ENCODE measurements around the gene ZNF644.
"Not testable (repeated sequence)": the region's sequence is repeated elsewhere in the genome, so short reads cannot be mapped to it uniquely, and the experiment has no call there.

The ZNF644 gene

DNA sequence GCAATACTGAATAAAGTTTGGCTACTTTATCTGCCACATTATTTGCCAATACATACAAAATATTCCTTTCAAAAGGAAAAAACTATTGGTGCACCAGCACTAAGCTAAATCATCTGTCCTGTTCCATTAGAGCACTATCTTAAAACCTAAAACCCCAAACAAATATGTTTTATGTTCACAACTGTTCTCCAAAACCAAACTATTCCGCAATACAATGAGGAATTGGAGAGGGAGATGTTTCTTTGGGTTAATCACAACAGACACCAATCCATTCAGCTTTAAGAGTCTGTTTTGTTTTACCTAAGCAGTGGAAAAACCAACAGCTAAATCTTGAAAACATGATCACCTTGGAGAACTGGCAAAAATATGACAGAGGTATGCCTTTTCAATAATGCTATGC lies 85.1 kb downstream of the ZNF644 start:
- TF ChIP-seq EZH2phosphoT487 (IDR thresholded peaks at IDR 0.05; ENCODE audit: borderline replicate concordance, low read length), result no peak
- no peak overlapping the region for H3K4me3 ChIP-seq (ENCODE audit: low read length)
- no peak overlapping the region for H3K4me2 ChIP-seq (ENCODE audit: low read length)
- H3F3A ChIP-seq (ENCODE audit: control insufficient read depth, insufficient read depth), result no peaks in the 10 kb centered on the region
- no peaks in the 10 kb centered on the region for H3K27me3 ChIP-seq (ENCODE audit: control insufficient read depth, low read length)
- peaks cover 87% of the 10 kb centered on the region for H3K36me3 ChIP-seq (ENCODE audit: control insufficient read depth, low read length)
- H3K27ac ChIP-seq (ENCODE audit: low read depth, low read length), result no peak overlapping the region
- H4K20me1 ChIP-seq (ENCODE audit: control insufficient read depth, insufficient read depth, low read depth, low read length), result no peaks in the 10 kb centered on the region
- H3K9me2 ChIP-seq (replicated peaks; ENCODE audit: control insufficient read depth, low read length), result no peaks in the 10 kb centered on the region
- H3K79me2 ChIP-seq (ENCODE audit: control insufficient read depth, low read length), result peaks cover 61% of the 10 kb centered on the region
- no peaks in the 10 kb centered on the region for H3K4me1 ChIP-seq (ENCODE audit: control insufficient read depth, low read length)
- no peaks in the 10 kb centered on the region for H3K9me3 ChIP-seq (ENCODE audit: control insufficient read depth, insufficient read depth, low read length)

- H3K9me3 ChIP-seq (ENCODE audit: control insufficient read depth, insufficient read depth, low read length), result no peaks in the 10 kb centered on the region
- H3K27ac ChIP-seq (ENCODE audit: low read depth, low read length), result no peak overlapping the region
- no peaks in the 10 kb centered on the region for H3K27me3 ChIP-seq (ENCODE audit: control insufficient read depth, low read length)
- no peak for TF ChIP-seq CTCF (IDR thresholded peaks at IDR 0.05; ENCODE audit: low read depth, low read length, poor library complexity, severe bottlenecking)
- no peak for TF ChIP-seq EZH2phosphoT487 (IDR thresholded peaks at IDR 0.05; ENCODE audit: borderline replicate concordance, low read length)
- no peak overlapping the region for H3K4me2 ChIP-seq (ENCODE audit: low read length)
- H3K4me1 ChIP-seq (ENCODE audit: control insufficient read depth, low read length), result no peaks in the 10 kb centered on the region
- H3F3A ChIP-seq (ENCODE audit: control insufficient read depth, insufficient read depth), result no peaks in the 10 kb centered on the region
- H3K4me3 ChIP-seq (ENCODE audit: low read length), result no peak overlapping the region
- H4K20me1 ChIP-seq (ENCODE audit: control insufficient read depth, insufficient read depth, low read depth, low read length), result no peaks in the 10 kb centered on the region
- H3K9me2 ChIP-seq (replicated peaks; ENCODE audit: control insufficient read depth, low read length), result no peaks in the 10 kb centered on the region
- H3K79me2 ChIP-seq (ENCODE audit: control insufficient read depth, low read length), result peaks cover 66% of the 10 kb centered on the region
- H3K36me3 ChIP-seq (ENCODE audit: control insufficient read depth, low read length), result peaks cover 86% of the 10 kb centered on the region
Observed at GRCh38 chr1:90936061-90936460, 85.8 kb downstream of the ZNF644 start.

GRCh38 chr1:90928231-90928630 lies 93.6 kb downstream of the ZNF644 start:
- not testable (repeated sequence) for H3K4me2 ChIP-seq (ENCODE audit: low read length); H3K4me3 ChIP-seq (ENCODE audit: low read length); H3K4me1 ChIP-seq (ENCODE audit: control insufficient read depth, low read length); H4K20me1 ChIP-seq (ENCODE audit: control insufficient read depth, insufficient read depth, low read depth, low read length); H3K27ac ChIP-seq (ENCODE audit: low read depth, low read length); H3K27me3 ChIP-seq (ENCODE audit: control insufficient read depth, low read length); H3K9me2 ChIP-seq (replicated peaks; ENCODE audit: control insufficient read depth, low read length); H3K9me3 ChIP-seq (ENCODE audit: control insufficient read depth, insufficient read depth, low read length); H3F3A ChIP-seq (ENCODE audit: control insufficient read depth, insufficient read depth)
- Histone ChIP-seq H3K79me2 (ENCODE audit: control insufficient read depth, low read length) (peaks cover 95% of the 10 kb centered on the region), H3K36me3 (ENCODE audit: control insufficient read depth, low read length) (peaks cover 39% of the 10 kb centered on the region)

DNA sequence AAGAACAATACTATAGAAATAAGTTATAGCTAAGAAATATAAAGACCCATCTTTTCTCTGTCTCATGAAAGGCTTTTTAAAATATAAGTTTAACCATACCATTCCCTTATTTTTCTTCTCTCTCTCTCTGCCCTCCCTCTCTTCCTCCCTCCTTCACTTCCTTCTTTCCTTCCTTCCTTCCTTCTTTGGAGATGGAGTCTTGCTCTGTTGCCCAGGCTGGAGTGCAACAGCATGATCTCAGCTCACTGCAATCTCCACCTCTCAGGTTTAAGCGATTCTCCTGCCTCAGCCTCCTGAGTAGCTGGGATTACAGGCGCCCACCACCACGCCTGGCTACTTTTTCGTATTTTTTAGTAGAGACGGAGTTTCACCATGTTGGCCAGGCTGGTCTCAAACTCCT lies 94.2 kb downstream of the ZNF644 start:
- not testable (repeated sequence) for H3K27ac ChIP-seq (ENCODE audit: low read depth, low read length); H3K4me2 ChIP-seq (ENCODE audit: low read length); H3K4me3 ChIP-seq (ENCODE audit: low read length); H3K4me1 ChIP-seq (ENCODE audit: control insufficient read depth, low read length); H3F3A ChIP-seq (ENCODE audit: control insufficient read depth, insufficient read depth); H4K20me1 ChIP-seq (ENCODE audit: control insufficient read depth, insufficient read depth, low read depth, low read length); H3K9me2 ChIP-seq (replicated peaks; ENCODE audit: control insufficient read depth, low read length); H3K27me3 ChIP-seq (ENCODE audit: control insufficient read depth, low read length); H3K9me3 ChIP-seq (ENCODE audit: control insufficient read depth, insufficient read depth, low read length)
- H3K36me3 ChIP-seq (ENCODE audit: control insufficient read depth, low read length), result peaks cover 37% of the 10 kb centered on the region
- H3K79me2 ChIP-seq (ENCODE audit: control insufficient read depth, low read length), result peaks cover 95% of the 10 kb centered on the region

DNA sequence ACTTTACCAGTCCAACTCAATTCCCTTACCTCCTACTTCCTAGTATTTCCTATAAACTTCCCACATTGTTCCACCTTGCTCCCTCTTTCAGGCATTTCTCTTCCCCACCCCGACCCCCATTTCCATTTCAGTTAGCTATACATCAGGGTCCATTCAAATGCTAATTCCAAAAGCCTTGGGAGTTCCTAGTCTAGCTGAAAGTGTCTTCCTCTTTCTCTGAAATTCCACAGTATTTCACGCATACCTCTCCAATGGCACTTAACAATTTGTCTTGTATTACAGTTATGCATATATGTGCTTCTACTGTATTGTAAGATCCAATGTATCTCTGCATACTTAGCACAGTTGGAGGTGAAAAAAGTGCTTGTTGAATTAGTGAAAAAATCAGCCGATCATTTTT lies 94.9 kb downstream of the ZNF644 start:
- Histone ChIP-seq H3K27ac (ENCODE audit: low read depth, low read length) (no peak overlapping the region), H3K4me1 (ENCODE audit: control insufficient read depth, low read length) (no peaks in the 10 kb centered on the region), H3K9me3 (ENCODE audit: control insufficient read depth, insufficient read depth, low read length) (no peaks in the 10 kb centered on the region), H3F3A (ENCODE audit: control insufficient read depth, insufficient read depth) (no peaks in the 10 kb centered on the region), H3K9me2 (replicated peaks; ENCODE audit: control insufficient read depth, low read length) (no peaks in the 10 kb centered on the region), H3K79me2 (ENCODE audit: control insufficient read depth, low read length) (peaks cover 95% of the 10 kb centered on the region), H4K20me1 (ENCODE audit: control insufficient read depth, insufficient read depth, low read depth, low read length) (peaks cover 6% of the 10 kb centered on the region; the same call in 1 of the 2 replicates), H3K36me3 (ENCODE audit: control insufficient read depth, low read length) (peaks cover 34% of the 10 kb centered on the region), H3K27me3 (ENCODE audit: control insufficient read depth, low read length) (no peaks in the 10 kb centered on the region), H3K4me2 (ENCODE audit: low read length) (no peak overlapping the region), H3K4me3 (ENCODE audit: low read length) (no peak overlapping the region)
- TF ChIP-seq CTCF (IDR thresholded peaks at IDR 0.05; ENCODE audit: low read depth, low read length, poor library complexity, severe bottlenecking), result no peak
- no peak for TF ChIP-seq EZH2phosphoT487 (IDR thresholded peaks at IDR 0.05; ENCODE audit: borderline replicate concordance, low read length)

All from DOHH2 (cell line).